Measurements from ENCODE around the gene KRT7. TPM values are rescaled to one million over a fixed set of nuclear protein-coding genes. Genes with fewer than 3 reads are reported as not detected.

Gene KRT7
- polyA plus RNA-seq, 1 of the 3 experiments (the other 2 are of a cell fraction): 5.4 TPM

DNA sequence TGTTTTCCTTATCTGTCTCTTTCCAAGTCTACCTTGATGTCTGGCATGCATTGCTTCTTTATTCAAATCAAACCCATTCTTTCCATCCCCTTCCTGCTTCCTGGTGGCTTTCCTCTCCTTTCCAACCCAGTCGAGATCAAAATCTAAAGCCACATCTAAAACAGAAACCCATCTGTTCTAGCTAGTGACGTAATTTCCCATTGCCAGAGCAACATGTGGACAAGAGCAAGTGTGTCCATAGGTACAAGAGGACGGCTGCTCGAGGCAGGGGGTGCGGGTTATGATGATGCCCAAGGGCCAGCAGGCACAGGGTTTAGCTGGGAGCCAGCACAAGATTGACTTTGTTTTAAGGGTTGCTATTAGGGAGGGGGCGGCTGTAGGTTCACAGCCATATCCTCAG lies 48.2 kb upstream of the KRT7 start:
- POLR2A ChIA-PET: interaction anchor here (0.8 to 4.4 kb wide), 3 partner anchors 9 to 31 kb away, joined by 3 to 53 read pairs (median 4); no protein-coding TSS in a partner anchor
- Histone ChIP-seq H3K36me3 (replicated peaks in 1 of 2; ENCODE audit: control insufficient read depth in 1 of 2, insufficient read depth in 2 of 2, low read length in 1 of 2) (peaks cover 3 to 8% of the 10 kb centered on the region in 2 experiments), H3K4me2 (peak overlapping the region; percentile 56), H3K9me2 (no peaks in the 10 kb centered on the region), H3K79me2 (ENCODE audit: insufficient read depth) (peaks cover 32% of the 10 kb centered on the region; the same call in 1 of the 2 replicates), H3K27me3 (ENCODE audit: insufficient read depth) (no peaks in the 10 kb centered on the region), H3K9ac (peak overlapping the region; percentile 27; the same call in 1 of the 2 replicates), H3K9me3 (no peaks in the 10 kb centered on the region), H4K20me1 (ENCODE audit: insufficient read depth) (no peaks in the 10 kb centered on the region), H3K4me3 (ENCODE audit: low read depth in 2 of 2, low read length in 1 of 2) (no peak overlapping the region), H3K27ac (ENCODE audit: low read depth in 2 of 2, low read length in 1 of 2) (peak overlapping the region; percentile 87 to 92), H3F3A (replicated peaks; ENCODE audit: insufficient read depth) (peaks cover 13% of the 10 kb centered on the region), H2AFZ (ENCODE audit: low read depth) (no peak overlapping the region), H3K4me1 (ENCODE audit: control insufficient read depth in 1 of 2, insufficient read depth in 2 of 2, low read depth in 1 of 2, low read length in 1 of 2) (peaks cover 55 to 80% of the 10 kb centered on the region in 2 experiments)
- CTCF ChIA-PET: interaction anchor here (1.1 to 5.1 kb wide), 8 partner anchors 9 to 143 kb away, joined by 3 to 17 read pairs (median 6); no protein-coding TSS in a partner anchor
- TF ChIP-seq MEF2A (IDR thresholded peaks at IDR 0.05; ENCODE audit: borderline replicate concordance, low read depth) (no peak), EP300 (IDR thresholded peaks at IDR 0.05; ENCODE audit: borderline replicate concordance in 1 of 2, low read depth in 1 of 2, low read length in 1 of 2) (peak in 1 of 2 experiments; percentile 90; a peak in 2 of 4 replicates), RXRA (IDR thresholded peaks at IDR 0.05; ENCODE audit: borderline replicate concordance, low read depth) (no peak), RFX5 (IDR thresholded peaks at IDR 0.05; ENCODE audit: low read length) (no peak; the same call in 1 of the 2 replicates), YY1 (IDR thresholded peaks at IDR 0.05; ENCODE audit: low read depth) (no peak), TCF12 (IDR thresholded peaks at IDR 0.05) (peak; percentile 61; the same call in 1 of the 2 replicates), GATA2 (CRISPR knock-in tag; IDR thresholded peaks at IDR 0.05) (peak; percentile 90), RAD21 (IDR thresholded peaks at IDR 0.05; ENCODE audit: low read length) (no peak), FOXJ3 (CRISPR knock-in tag; IDR thresholded peaks at IDR 0.05) (peak; percentile 85; the same call in 1 of the 2 replicates), NFIC (IDR thresholded peaks at IDR 0.05; ENCODE audit: borderline replicate concordance) (no peak), JUND (IDR thresholded peaks at IDR 0.05) (no peak), CHD2 (IDR thresholded peaks at IDR 0.05; ENCODE audit: low read length, partially characterized antibody) (no peak), SIN3A (IDR thresholded peaks at IDR 0.05; ENCODE audit: borderline replicate concordance, low read depth, low read length) (no peak), MXI1 (IDR thresholded peaks at IDR 0.05; ENCODE audit: low read depth, low read length) (peak; percentile 64; the same call in 1 of the 2 replicates), GABPA (IDR thresholded peaks at IDR 0.05; ENCODE audit: low read depth) (no peak)
- TF ChIP-seq, protein P1, sequence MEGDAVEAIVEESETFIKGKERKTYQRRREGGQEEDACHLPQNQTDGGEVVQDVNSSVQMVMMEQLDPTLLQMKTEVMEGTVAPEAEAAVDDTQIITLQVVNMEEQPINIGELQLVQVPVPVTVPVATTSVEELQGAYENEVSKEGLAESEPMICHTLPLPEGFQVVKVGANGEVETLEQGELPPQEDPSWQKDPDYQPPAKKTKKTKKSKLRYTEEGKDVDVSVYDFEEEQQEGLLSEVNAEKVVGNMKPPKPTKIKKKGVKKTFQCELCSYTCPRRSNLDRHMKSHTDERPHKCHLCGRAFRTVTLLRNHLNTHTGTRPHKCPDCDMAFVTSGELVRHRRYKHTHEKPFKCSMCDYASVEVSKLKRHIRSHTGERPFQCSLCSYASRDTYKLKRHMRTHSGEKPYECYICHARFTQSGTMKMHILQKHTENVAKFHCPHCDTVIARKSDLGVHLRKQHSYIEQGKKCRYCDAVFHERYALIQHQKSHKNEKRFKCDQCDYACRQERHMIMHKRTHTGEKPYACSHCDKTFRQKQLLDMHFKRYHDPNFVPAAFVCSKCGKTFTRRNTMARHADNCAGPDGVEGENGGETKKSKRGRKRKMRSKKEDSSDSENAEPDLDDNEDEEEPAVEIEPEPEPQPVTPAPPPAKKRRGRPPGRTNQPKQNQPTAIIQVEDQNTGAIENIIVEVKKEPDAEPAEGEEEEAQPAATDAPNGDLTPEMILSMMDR (IDR thresholded peaks at IDR 0.05): no peak
- TF ChIP-seq, protein P2, sequence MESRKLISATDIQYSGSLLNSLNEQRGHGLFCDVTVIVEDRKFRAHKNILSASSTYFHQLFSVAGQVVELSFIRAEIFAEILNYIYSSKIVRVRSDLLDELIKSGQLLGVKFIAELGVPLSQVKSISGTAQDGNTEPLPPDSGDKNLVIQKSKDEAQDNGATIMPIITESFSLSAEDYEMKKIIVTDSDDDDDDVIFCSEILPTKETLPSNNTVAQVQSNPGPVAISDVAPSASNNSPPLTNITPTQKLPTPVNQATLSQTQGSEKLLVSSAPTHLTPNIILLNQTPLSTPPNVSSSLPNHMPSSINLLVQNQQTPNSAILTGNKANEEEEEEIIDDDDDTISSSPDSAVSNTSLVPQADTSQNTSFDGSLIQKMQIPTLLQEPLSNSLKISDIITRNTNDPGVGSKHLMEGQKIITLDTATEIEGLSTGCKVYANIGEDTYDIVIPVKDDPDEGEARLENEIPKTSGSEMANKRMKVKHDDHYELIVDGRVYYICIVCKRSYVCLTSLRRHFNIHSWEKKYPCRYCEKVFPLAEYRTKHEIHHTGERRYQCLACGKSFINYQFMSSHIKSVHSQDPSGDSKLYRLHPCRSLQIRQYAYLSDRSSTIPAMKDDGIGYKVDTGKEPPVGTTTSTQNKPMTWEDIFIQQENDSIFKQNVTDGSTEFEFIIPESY (IDR thresholded peaks at IDR 0.05; ENCODE audit: borderline replicate concordance, low read depth): no peak
- TF ChIP-seq, protein P3, sequence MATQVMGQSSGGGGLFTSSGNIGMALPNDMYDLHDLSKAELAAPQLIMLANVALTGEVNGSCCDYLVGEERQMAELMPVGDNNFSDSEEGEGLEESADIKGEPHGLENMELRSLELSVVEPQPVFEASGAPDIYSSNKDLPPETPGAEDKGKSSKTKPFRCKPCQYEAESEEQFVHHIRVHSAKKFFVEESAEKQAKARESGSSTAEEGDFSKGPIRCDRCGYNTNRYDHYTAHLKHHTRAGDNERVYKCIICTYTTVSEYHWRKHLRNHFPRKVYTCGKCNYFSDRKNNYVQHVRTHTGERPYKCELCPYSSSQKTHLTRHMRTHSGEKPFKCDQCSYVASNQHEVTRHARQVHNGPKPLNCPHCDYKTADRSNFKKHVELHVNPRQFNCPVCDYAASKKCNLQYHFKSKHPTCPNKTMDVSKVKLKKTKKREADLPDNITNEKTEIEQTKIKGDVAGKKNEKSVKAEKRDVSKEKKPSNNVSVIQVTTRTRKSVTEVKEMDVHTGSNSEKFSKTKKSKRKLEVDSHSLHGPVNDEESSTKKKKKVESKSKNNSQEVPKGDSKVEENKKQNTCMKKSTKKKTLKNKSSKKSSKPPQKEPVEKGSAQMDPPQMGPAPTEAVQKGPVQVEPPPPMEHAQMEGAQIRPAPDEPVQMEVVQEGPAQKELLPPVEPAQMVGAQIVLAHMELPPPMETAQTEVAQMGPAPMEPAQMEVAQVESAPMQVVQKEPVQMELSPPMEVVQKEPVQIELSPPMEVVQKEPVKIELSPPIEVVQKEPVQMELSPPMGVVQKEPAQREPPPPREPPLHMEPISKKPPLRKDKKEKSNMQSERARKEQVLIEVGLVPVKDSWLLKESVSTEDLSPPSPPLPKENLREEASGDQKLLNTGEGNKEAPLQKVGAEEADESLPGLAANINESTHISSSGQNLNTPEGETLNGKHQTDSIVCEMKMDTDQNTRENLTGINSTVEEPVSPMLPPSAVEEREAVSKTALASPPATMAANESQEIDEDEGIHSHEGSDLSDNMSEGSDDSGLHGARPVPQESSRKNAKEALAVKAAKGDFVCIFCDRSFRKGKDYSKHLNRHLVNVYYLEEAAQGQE (IDR thresholded peaks at IDR 0.05; ENCODE audit: low read depth, low read length): no peak
- TF ChIP-seq, protein P4, sequence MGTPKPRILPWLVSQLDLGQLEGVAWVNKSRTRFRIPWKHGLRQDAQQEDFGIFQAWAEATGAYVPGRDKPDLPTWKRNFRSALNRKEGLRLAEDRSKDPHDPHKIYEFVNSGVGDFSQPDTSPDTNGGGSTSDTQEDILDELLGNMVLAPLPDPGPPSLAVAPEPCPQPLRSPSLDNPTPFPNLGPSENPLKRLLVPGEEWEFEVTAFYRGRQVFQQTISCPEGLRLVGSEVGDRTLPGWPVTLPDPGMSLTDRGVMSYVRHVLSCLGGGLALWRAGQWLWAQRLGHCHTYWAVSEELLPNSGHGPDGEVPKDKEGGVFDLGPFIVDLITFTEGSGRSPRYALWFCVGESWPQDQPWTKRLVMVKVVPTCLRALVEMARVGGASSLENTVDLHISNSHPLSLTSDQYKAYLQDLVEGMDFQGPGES (IDR thresholded peaks at IDR 0.05; ENCODE audit: low read depth, low read length): no peak
- TF ChIP-seq, protein P5, sequence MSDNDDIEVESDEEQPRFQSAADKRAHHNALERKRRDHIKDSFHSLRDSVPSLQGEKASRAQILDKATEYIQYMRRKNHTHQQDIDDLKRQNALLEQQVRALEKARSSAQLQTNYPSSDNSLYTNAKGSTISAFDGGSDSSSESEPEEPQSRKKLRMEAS (IDR thresholded peaks at IDR 0.05; ENCODE audit: low read depth): peak; percentile 70
- WGBS (ENCODE audit: low lambda C conversion rate): 51% methylated on average over 5 of the region's 6 CpGs
- DNase-seq: peak; percentile 85

Measured in SK-N-SH (cell line).